Psoas muscle (tissue), 8 donors: ENCODE results near the gene HRH1. TPM values are rescaled to one million over a fixed set of nuclear protein-coding genes. Genes with fewer than 3 reads are reported as not detected.

Experiments
- ATAC-seq, 4 donors: fragments of 200-7000 bp; cut with Tn5 transposase; one replicate each; pipeline ENCODE4 v1.9.1; 2020; ENCODE audit warnings: moderate library complexity in 3 of 4, mild to moderate bottlenecking in 2 of 4
- DNase-seq, 2 donors: peaks; one replicate each; pipeline ENCODE4 v3.0.0-alpha.2; 2020
- H3K27ac ChIP-seq: fragments of 200-600 bp; one replicate; pipeline ENCODE4 v1.8.0; 2022
- H3K27me3 ChIP-seq, 3 donors: fragments of 200-600 bp in 1 of 3; one replicate each; pipeline versions ENCODE4 v1.6.1 to v1.8.0; 2013 to 2022; ENCODE audit warnings: low read length in 2 of 3, mild to moderate bottlenecking in 2 of 3, moderate library complexity in 1 of 3; ENCODE audit not compliant: insufficient read depth in 3 of 3
- H3K36me3 ChIP-seq, 2 donors: fragments of 200-600 bp in 1 of 2; one replicate each; pipeline versions ENCODE4 v1.6.1 to v1.8.0; 2013 to 2022; ENCODE audit warnings: low read depth in 1 of 2, mild to moderate bottlenecking in 1 of 2, moderate library complexity in 1 of 2; ENCODE audit not compliant: insufficient read depth in 1 of 2
- H3K4me1 ChIP-seq: fragments of 200-600 bp; one replicate; pipeline ENCODE4 v1.8.0; 2022
- H3K4me3 ChIP-seq: fragments of 200-600 bp; one replicate; pipeline ENCODE4 v1.8.0; 2022; ENCODE audit warnings: mild to moderate bottlenecking
- H3K9me3 ChIP-seq: fragments of 200-600 bp; one replicate; pipeline ENCODE4 v1.8.0; 2022
- CTCF ChIP-seq: fragments of 200-600 bp; IDR thresholded peaks from one replicate; pipeline ENCODE4 v1.8.0; 2022; ENCODE audit warnings: antibody characterized with exemption
- WGBS, 3 donors: extraction: QIAGEN DNeasy Blood & Tissue Kit; methylation state at CpG; one replicate each; pipeline versions ENCODE4 v1.1.6 to v1.1.7; 2013; 5-methylcytosine and 5-hydroxymethylcytosine counted together
- intact Hi-C, 2 donors: fragments of 100-400 bp; cut with DNase I; formaldehyde crosslinking; loops; one replicate each; pipeline versions ENCODE4 v1.11.0 to v1.14.2; 2022
- polyA plus RNA-seq, 3 donors: library from polyadenylated mRNA; stranded (reverse); fragments of 200-250 nt; gene quantifications; one replicate each; pipeline ENCODE4 v1.2.3, GENCODE V29; 2013
- total RNA-seq, 4 donors: library from RNA; stranded (reverse); fragmentation: NEBNext Ultra II Directional in 2 of 4; extraction: Animal tissue kit (Norgen Biotek cat#: 25700) in 2 of 4; gene quantifications; one replicate each; pipeline versions ENCODE4 v1.2.1 to v1.2.4, GENCODE V29; 2021 to 2023
- donor health status: healthy with polysubstance abuse.
- donor health status: DM: no; HTN: no; CAD: no; lungs with moderate emphysema.
- donor health status: Bipolar disorder and iron deficiency.
- donor health status: healthy.
- donor health status: DM: yes; HTN: yes; CAD: no.
- donor health status: DM: no; HTN: no; CAD: no.
- donor health status: DM: no; HTN: no; CAD: no.
- donor health status: DM: yes; HTN: yes; CAD: no.

HRH1 gene
- total and polyA plus RNA-seq, 7 donors: 0.29 to 1.5 (median 1.2) TPM

GRCh38 chr3:11154953-11155325, 646 bp downstream of the HRH1 start:
- intact Hi-C loops: loop anchor here in 1 of 2 donors (2.0 to 5.0 kb wide), 3 partner anchors 72 to 180 kb away; no protein-coding TSS in a partner anchor
- no peaks in the 10 kb centered on the region for H3K4me1 ChIP-seq
- peak in 1 of 4 donors; percentile 21 for ATAC-seq
- no peaks in the 10 kb centered on the region for H3K36me3 ChIP-seq
- no peak overlapping the region for H3K27ac ChIP-seq
- 2 to 4% (median 3%) methylated on average over 10 of the region's 10 CpGs for WGBS, 3 donors
- H3K9me3 ChIP-seq: no peaks in the 10 kb centered on the region
- H3K4me3 ChIP-seq: peak overlapping the region; percentile 67
- TF ChIP-seq CTCF: no peak
- no peak for DNase-seq
- peaks cover 0 to 56% (median 8%) of the 10 kb centered on the region in 3 donors for H3K27me3 ChIP-seq

- Histone ChIP-seq H3K27me3 (peaks cover 0 to 56% (median 8%) of the 10 kb centered on the region in 3 donors), H3K36me3 (no peaks in the 10 kb centered on the region), H3K4me3 (peak overlapping the region; percentile 67), H3K4me1 (no peaks in the 10 kb centered on the region), H3K9me3 (no peaks in the 10 kb centered on the region), H3K27ac (no peak overlapping the region)
- ATAC-seq (peak; percentile 82 to 91 (median 90)), DNase-seq (peak; percentile 73 to 79)
- intact Hi-C loops: loop anchor here in 1 of 2 donors (2.0 to 5.0 kb wide), 3 partner anchors 72 to 179 kb away; no protein-coding TSS in a partner anchor
- peak; percentile 58 for TF ChIP-seq CTCF
- WGBS, 3 donors: 3 to 5% (median 3%) methylated on average over 8 of the region's 8 CpGs
These were observed 1.2 kb downstream of the HRH1 start for GRCh38 chr3:11155341-11156025.

GRCh38 chr3:11156026-11156410, 1.7 kb downstream of the HRH1 start:
- no peak for TF ChIP-seq CTCF
- intact Hi-C loops: loop anchor here in 1 of 2 donors (5.0 kb wide), 2 partner anchors 71 to 131 kb away; no protein-coding TSS in a partner anchor
- H3K27ac ChIP-seq: no peak overlapping the region
- no peaks in the 10 kb centered on the region for H3K4me1 ChIP-seq
- H3K4me3 ChIP-seq: peak overlapping the region; percentile 67
- H3K27me3 ChIP-seq: peaks cover 0 to 56% (median 8%) of the 10 kb centered on the region in 3 donors
- DNase-seq (no peak), ATAC-seq (no peak)
- no peaks in the 10 kb centered on the region for H3K9me3 ChIP-seq
- 44 to 52% (median 49%) methylated on average over 4 of the region's 4 CpGs for WGBS, 3 donors
- H3K36me3 ChIP-seq: no peaks in the 10 kb centered on the region

GRCh38 chr3:11157421-11157820, 3.1 kb downstream of the HRH1 start:
- H3K4me3 ChIP-seq: no peak overlapping the region
- WGBS, 3 donors: 77 to 88% (median 79%) methylated on average over 7 of the region's 7 CpGs
- ATAC-seq (no peak), DNase-seq (no peak)
- peaks cover 0 to 52% (median 8%) of the 10 kb centered on the region in 3 donors for H3K27me3 ChIP-seq
- no peak for TF ChIP-seq CTCF
- H3K4me1 ChIP-seq: no peaks in the 10 kb centered on the region
- no peak overlapping the region for H3K27ac ChIP-seq
- intact Hi-C loops: loop anchor here in 1 of 2 donors (5.0 kb wide), 2 partner anchors 70 to 130 kb away; no protein-coding TSS in a partner anchor
- H3K9me3 ChIP-seq: no peaks in the 10 kb centered on the region
- H3K36me3 ChIP-seq: no peaks in the 10 kb centered on the region
